Naive thymus-derived CD8-positive, alpha-beta T cell (primary cell): ENCODE measurements around the gene MTX2. TPM values are rescaled to one million over a fixed set of nuclear protein-coding genes. Genes with fewer than 3 reads are reported as not detected.
"Not testable (repeated sequence)": the region's sequence is repeated elsewhere in the genome, so short reads cannot be mapped to it uniquely, and the experiment has no call there.

Experiments used
- ATAC-seq, 2 donors: fragments of 150-1000 bp; cut with Tn5 transposase in 1 of 2; sonication (Bioruptor Pico), chemical (Tn5 transposase) in 1 of 2; 1 replicate in 1 of 2; 2 replicates in 1 of 2; pipeline ENCODE4 v1.10.0; 2021; ENCODE audit warnings: mild to moderate bottlenecking in 2 of 2, moderate library complexity in 2 of 2
- POLR2A ChIA-PET: fragments of 350-600 bp; sonication (Branson Sonifier 250); formaldehyde crosslinking; loops from one replicate; lab custom pipeline; 2021; ENCODE audit warnings: antibody characterized with exemption; lab: Charles Lee
- DNase-seq, 10 donors: peaks; one replicate each; pipeline versions ENCODE4 v3.0.0 to v3.0.0-alpha.2; 2020 to 2022
- H3K27ac Mint-ChIP-seq, 10 donors: one replicate each; pipeline ENCODE4 v1.8.0; 2020 to 2022; ENCODE audit warnings: mild to moderate bottlenecking in 10 of 10, mixed read lengths in 10 of 10, moderate library complexity in 4 of 10, inconsistent platforms in 1 of 10
- H3K27me3 Mint-ChIP-seq, 5 donors: one replicate each; pipeline ENCODE4 v1.8.0; 2021 to 2022; ENCODE audit warnings: mixed read lengths in 5 of 5
- H3K36me3 Mint-ChIP-seq, 3 donors: one replicate each; pipeline ENCODE4 v1.8.0; 2020 to 2022; ENCODE audit warnings: mixed read lengths in 3 of 3, mild to moderate bottlenecking in 2 of 3, inconsistent platforms in 1 of 3
- H3K4me1 Mint-ChIP-seq, 4 donors: one replicate each; pipeline ENCODE4 v1.8.0; 2021 to 2022; ENCODE audit warnings: mixed read lengths in 4 of 4
- H3K4me3 Mint-ChIP-seq, 10 donors: one replicate each; pipeline ENCODE4 v1.8.0; 2020 to 2022; ENCODE audit warnings: mild to moderate bottlenecking in 10 of 10, mixed read lengths in 10 of 10, moderate library complexity in 6 of 10, inconsistent platforms in 1 of 10
- H3K9me3 Mint-ChIP-seq, 9 donors: one replicate each; pipeline ENCODE4 v1.8.0; 2020 to 2022; ENCODE audit warnings: mixed read lengths in 9 of 9, mild to moderate bottlenecking in 3 of 9, inconsistent platforms in 1 of 9, moderate library complexity in 1 of 9
- polyA plus RNA-seq, 3 donors: library from polyadenylated mRNA; unstranded; fragments of 300-500 nt; fragmentation: Illumina TruSeq; gene quantifications; one replicate each; pipeline ENCODE4 v1.2.3, GENCODE V29; 2021
- total RNA-seq, 8 experiments: library from RNA in 2 of 8; stranded (reverse) in 2 of 8; gene quantifications; one replicate each; pipeline ENCODE4 v1.2.3 and lab custom pipeline; 2021 to 2026

Gene MTX2
- total and polyA plus RNA-seq, 5 experiments from 2014 or later = 8.3 to 20.0 (median 16.5) TPM

GRCh38 chr2:176338395-176338794 is 69.2 kb downstream of the MTX2 start:
- ATAC-seq (no peak), DNase-seq (no peak)
- Mint-ChIP-seq H3K4me1 (no peaks in the 10 kb centered on the region), H3K36me3 (peaks cover 8 to 23% (median 17%) of the 10 kb centered on the region in 3 donors), H3K27ac (peak overlapping the region in 1 of 10 donors; percentile 25), H3K27me3 (no peaks in the 10 kb centered on the region), H3K9me3 (peaks cover 0 to 8% (median 0%) of the 10 kb centered on the region in 9 donors), H3K4me3 (no peak overlapping the region)
- POLR2A ChIA-PET = no interaction called here

DNA sequence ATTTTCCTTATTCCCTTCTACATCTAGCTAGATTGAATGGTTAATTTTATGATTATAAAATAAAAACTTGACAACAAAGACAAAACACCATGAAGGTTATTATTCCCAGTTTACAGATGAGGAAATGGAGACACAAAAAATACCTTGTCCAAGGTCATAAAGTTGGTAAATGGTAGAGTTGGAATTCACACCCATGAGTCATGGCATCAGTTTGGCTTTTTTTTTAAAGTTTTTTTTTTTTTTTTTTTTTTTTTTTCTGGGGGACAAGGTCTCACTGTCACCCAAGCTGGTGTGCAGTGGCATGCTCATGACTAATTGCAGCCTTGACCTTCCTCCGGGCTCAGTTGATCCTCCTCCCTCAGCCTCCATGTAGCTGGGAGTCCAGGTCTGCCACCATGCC is 70.0 kb downstream of the MTX2 start:
- POLR2A ChIA-PET = no interaction called here

GRCh38 chr2:176356251-176356650 is 87.0 kb downstream of the MTX2 start:
- Mint-ChIP-seq H3K4me1 (peaks cover 0 to 2% (median 0%) of the 10 kb centered on the region in 4 donors), H3K9me3 (peaks cover 0 to 18% (median 5%) of the 10 kb centered on the region in 9 donors), H3K36me3 (peaks cover 6 to 19% (median 8%) of the 10 kb centered on the region in 3 donors), H3K27ac (no peak overlapping the region), H3K4me3 (no peak overlapping the region), H3K27me3 (peaks cover 1 to 7% (median 5%) of the 10 kb centered on the region in 5 donors)
- POLR2A ChIA-PET = no interaction called here
- no peak for DNase-seq
- ATAC-seq = no peak

More for the DNA sequence above, 70.0 kb downstream of the MTX2 start:
- Mint-ChIP-seq H3K27me3 (no peaks in the 10 kb centered on the region), H3K36me3 (peaks cover 8 to 23% (median 17%) of the 10 kb centered on the region in 3 donors), H3K27ac (no peak overlapping the region), H3K9me3 (peaks cover 0 to 8% (median 0%) of the 10 kb centered on the region in 9 donors), H3K4me1 (no peaks in the 10 kb centered on the region), H3K4me3 (no peak overlapping the region)
- no peak for ATAC-seq
- DNase-seq = no peak

DNA sequence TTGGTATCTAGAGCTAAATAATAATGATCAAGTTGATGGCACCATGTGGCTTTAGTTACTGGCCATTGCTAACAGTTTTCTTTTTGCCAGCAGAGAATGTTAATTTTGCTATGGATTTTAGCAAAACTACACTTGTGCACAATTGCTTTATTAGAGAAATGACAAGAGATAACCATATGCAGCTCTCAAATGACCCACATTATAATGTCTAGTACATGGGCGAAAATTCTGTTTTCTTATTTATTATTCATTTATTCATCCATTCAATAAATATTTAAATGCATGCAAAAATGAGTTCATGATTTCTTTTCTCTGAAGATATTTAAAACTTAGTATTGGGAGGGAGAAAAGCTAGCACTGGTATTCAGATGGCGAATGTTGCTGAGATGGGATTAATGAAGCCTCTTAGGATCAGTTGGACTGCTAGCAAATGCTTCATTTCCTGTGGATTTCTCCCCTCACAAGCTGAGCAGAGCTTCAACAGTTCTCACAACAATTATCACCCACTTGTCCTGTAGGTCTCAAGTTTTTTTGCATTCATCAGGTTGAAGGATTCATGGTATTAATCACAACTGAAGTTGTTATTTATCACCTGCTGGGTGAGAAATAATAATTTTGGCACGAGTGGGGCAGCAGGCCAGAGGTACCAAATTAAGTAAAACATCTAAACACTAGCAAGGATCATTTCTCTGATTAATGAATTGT is 95.2 kb downstream of the MTX2 start:
- POLR2A ChIA-PET = no interaction called here
- peaks cover 0 to 8% (median 0%) of the 10 kb centered on the region in 9 donors for H3K9me3 Mint-ChIP-seq
- H3K27me3 Mint-ChIP-seq = peaks cover 6 to 29% (median 10%) of the 10 kb centered on the region in 5 donors
- H3K4me1 Mint-ChIP-seq = no peaks in the 10 kb centered on the region
- peaks cover 0 to 3% (median 0%) of the 10 kb centered on the region in 3 donors for H3K36me3 Mint-ChIP-seq
- ATAC-seq (no peak), DNase-seq (no peak)
- no peak overlapping the region for H3K27ac Mint-ChIP-seq
- no peak overlapping the region for H3K4me3 Mint-ChIP-seq

- Mint-ChIP-seq H3K4me3 (no peak overlapping the region), H3K36me3 (peaks cover 0 to 3% (median 0%) of the 10 kb centered on the region in 3 donors), H3K9me3 (peaks cover 0 to 8% (median 0%) of the 10 kb centered on the region in 9 donors), H3K4me1 (no peaks in the 10 kb centered on the region), H3K27me3 (peaks cover 2 to 32% (median 8%) of the 10 kb centered on the region in 5 donors), H3K27ac (no peak overlapping the region)
- POLR2A ChIA-PET = no interaction called here
- ATAC-seq (no peak), DNase-seq (no peak)
Observed at GRCh38 chr2:176368349-176368748, 99.1 kb downstream of the MTX2 start.

DNA sequence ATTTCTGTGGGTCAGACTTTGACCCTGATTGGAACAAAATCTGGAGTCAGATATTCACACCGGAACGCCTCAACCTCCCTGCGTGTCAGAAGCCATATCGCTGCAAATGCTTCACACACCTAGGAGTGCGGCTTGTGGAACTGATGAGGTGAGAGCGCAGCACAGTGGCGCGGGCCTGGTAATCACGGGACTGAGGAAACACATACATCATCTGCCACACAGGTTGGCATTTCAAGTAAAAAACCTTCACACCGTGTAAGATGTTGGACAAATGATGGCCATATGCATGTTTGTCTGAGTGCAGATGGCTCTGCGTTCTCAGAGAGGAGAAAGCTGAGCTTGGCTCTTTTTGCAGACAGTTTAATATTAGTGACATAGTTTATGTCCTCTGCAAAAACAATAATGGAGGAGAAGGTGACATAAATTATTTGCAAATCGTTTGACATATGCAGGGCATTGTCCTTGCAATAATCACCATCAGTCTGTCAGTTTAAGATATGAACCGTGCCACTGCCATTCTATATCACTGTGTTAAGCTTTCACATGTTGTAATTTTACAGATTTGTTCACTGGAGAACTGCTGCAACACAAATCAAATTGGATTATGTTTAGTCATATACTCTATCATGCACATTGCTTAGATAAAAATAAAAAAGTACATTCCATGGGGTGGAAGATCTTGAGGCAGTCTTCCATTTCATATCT is 101.4 kb downstream of the MTX2 start:
- POLR2A ChIA-PET = no interaction called here
- Mint-ChIP-seq H3K4me3 (no peak overlapping the region), H3K9me3 (peaks cover 0 to 13% (median 0%) of the 10 kb centered on the region in 9 donors), H3K36me3 (peaks cover 0 to 3% (median 0%) of the 10 kb centered on the region in 3 donors), H3K27me3 (peaks cover 9 to 44% (median 15%) of the 10 kb centered on the region in 5 donors), H3K4me1 (no peaks in the 10 kb centered on the region), H3K27ac (no peak overlapping the region)
- DNase-seq (no peak), ATAC-seq (no peak)

DNA sequence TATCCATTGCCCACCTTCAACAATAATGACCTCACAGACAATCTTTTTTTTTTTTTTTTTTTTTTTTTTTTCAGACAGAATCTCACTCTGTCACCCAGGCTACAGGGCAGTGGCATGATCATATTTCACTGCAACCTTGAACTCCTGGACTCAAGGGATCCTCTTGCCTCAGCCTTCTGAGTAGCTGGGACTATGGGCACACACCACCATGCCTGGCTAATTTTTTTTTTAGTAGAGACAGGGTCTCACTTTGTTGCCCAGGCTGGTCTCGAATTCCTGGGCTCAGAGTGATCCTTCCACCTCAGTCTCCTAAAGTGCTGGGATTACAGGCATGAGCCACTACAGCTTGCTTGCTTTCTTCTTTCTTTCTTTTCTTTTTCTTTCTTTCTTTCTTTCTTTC is 103.9 kb downstream of the MTX2 start:
- DNase-seq, H3K4me1 Mint-ChIP-seq, ATAC-seq, POLR2A ChIA-PET, H3K4me3 Mint-ChIP-seq, H3K36me3 Mint-ChIP-seq, H3K27ac Mint-ChIP-seq: not testable (repeated sequence)
- Mint-ChIP-seq H3K9me3 (peaks cover 0 to 12% (median 7%) of the 10 kb centered on the region in 9 donors), H3K27me3 (peaks cover 8 to 28% (median 11%) of the 10 kb centered on the region in 5 donors)

DNA sequence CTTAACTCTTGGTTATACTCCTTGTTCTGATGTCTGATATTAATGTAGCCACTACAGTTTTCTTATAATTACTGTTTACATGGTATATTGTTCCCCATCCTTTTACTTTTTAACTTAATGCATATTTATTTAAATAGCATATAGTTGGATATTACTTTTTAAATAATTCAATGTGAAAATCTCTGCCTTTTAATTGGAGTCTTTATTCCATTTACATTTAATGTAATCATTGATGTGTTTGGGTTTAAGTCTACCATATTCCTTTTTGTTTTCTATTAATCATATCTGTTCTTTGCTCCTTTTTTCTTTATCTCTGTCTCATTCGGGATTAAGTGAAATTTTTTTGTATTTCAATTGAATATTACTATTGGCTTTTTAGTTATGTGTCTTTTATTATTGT is 109.1 kb downstream of the MTX2 start:
- Mint-ChIP-seq H3K36me3 (peaks cover 0 to 12% (median 7%) of the 10 kb centered on the region in 3 donors), H3K4me3 (no peak overlapping the region), H3K27ac (no peak overlapping the region), H3K9me3 (peaks cover 0 to 36% (median 21%) of the 10 kb centered on the region in 9 donors), H3K27me3 (peaks cover 12 to 23% (median 17%) of the 10 kb centered on the region in 5 donors), H3K4me1 (no peaks in the 10 kb centered on the region)
- POLR2A ChIA-PET = no interaction called here
- no peak for ATAC-seq
- DNase-seq = no peak

GRCh38 chr2:176380341-176380740 is 111.1 kb downstream of the MTX2 start:
- DNase-seq (no peak), ATAC-seq (no peak)
- peaks cover 5 to 18% (median 14%) of the 10 kb centered on the region in 5 donors for H3K27me3 Mint-ChIP-seq
- POLR2A ChIA-PET = no interaction called here
- H3K36me3 Mint-ChIP-seq = peaks cover 0 to 12% (median 7%) of the 10 kb centered on the region in 3 donors
- H3K4me3 Mint-ChIP-seq = no peak overlapping the region
- H3K9me3 Mint-ChIP-seq = peaks cover 0 to 36% (median 21%) of the 10 kb centered on the region in 9 donors
- no peak overlapping the region for H3K27ac Mint-ChIP-seq
- H3K4me1 Mint-ChIP-seq = no peaks in the 10 kb centered on the region

GRCh38 chr2:176383100-176383499 is 113.9 kb downstream of the MTX2 start:
- no peaks in the 10 kb centered on the region for H3K4me1 Mint-ChIP-seq
- H3K9me3 Mint-ChIP-seq = peaks cover 0 to 25% (median 12%) of the 10 kb centered on the region in 9 donors
- H3K27me3 Mint-ChIP-seq = peaks cover 21 to 46% (median 23%) of the 10 kb centered on the region in 5 donors
- no peak for ATAC-seq
- no peak overlapping the region for H3K4me3 Mint-ChIP-seq
- POLR2A ChIA-PET = no interaction called here
- no peak for DNase-seq
- H3K27ac Mint-ChIP-seq = no peak overlapping the region
- peaks cover 0 to 12% (median 3%) of the 10 kb centered on the region in 3 donors for H3K36me3 Mint-ChIP-seq

DNA sequence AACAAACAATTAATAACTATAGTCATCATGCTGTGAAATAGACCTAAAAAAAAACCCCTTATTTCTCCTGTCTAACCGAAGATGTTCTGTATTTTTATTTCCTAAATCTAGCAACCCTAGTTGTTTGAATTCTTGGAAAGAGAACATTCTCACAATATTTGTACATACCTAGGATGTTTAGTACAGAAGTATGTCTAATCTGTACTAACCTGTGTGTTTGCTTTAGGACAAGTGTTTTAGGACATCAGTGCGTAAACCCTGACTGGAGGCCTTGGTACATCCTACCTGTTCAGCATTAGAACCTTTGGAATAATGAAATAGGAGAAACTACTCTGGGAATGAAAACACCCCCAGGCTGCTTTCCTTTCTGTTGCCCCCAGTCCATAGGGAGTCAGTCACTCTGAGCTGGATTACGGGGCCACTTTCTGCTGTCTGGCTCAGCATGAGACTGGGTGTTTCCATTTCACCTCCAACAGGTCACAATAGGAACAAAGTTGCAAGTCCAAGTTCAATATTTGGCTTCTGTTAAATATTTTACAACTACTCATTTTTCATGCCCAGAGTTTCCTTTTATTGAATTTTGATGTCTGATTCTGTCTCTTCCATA is 114.7 kb downstream of the MTX2 start:
- peaks cover 0 to 16% (median 5%) of the 10 kb centered on the region in 9 donors for H3K9me3 Mint-ChIP-seq
- no peaks in the 10 kb centered on the region for H3K4me1 Mint-ChIP-seq
- POLR2A ChIA-PET = no interaction called here
- no peak overlapping the region for H3K4me3 Mint-ChIP-seq
- no peak for DNase-seq
- no peak overlapping the region for H3K27ac Mint-ChIP-seq
- no peak for ATAC-seq
- peaks cover 20 to 52% (median 25%) of the 10 kb centered on the region in 5 donors for H3K27me3 Mint-ChIP-seq
- H3K36me3 Mint-ChIP-seq = peaks cover 0 to 4% (median 0%) of the 10 kb centered on the region in 3 donors

GRCh38 chr2:176385219-176385759 is 116.0 kb downstream of the MTX2 start:
- no peak for ATAC-seq

More at GRCh38 chr2:176385219-176385759, 116.0 kb downstream of the MTX2 start:
- no peaks in the 10 kb centered on the region for H3K4me1 Mint-ChIP-seq
- H3K27me3 Mint-ChIP-seq = peaks cover 20 to 54% (median 31%) of the 10 kb centered on the region in 5 donors
- no peak for DNase-seq
- H3K27ac Mint-ChIP-seq = no peak overlapping the region
- no peaks in the 10 kb centered on the region for H3K36me3 Mint-ChIP-seq
- POLR2A ChIA-PET = no interaction called here
- H3K4me3 Mint-ChIP-seq = no peak overlapping the region
- H3K9me3 Mint-ChIP-seq = peaks cover 0 to 3% (median 0%) of the 10 kb centered on the region in 9 donors
